ENCODE measurements around the gene TFF3.

DNA sequence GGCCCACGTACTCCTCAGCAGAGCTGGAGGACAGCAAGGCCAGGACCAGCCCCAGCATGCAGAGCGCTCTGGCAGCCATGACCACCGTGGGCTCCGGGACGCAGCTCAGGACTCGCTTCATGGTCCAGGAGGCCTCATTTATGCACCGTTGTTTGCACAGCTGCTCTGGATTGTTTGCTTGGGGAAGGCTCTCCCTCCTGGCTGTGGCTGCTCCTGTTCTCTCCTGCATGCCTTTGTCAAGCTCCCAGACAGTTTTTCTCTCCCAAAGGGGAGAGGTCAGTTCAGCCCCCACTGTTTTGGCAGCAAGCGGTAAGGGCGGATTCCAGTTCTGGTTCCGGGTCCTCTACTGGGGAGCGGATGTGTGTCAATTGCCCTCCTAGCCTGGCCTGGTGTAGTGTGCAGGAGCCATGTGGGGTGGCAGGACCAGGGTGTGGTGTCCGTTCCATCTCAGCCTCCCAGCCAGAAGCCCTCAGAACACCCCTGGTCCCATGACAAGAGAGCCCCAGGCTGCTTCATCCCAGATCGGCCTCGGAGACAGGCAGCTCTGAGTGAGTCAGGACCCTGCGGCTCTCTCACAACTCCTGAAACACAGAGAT lies at the start of gene TFF3:
- TF ChIP-seq, protein P1, sequence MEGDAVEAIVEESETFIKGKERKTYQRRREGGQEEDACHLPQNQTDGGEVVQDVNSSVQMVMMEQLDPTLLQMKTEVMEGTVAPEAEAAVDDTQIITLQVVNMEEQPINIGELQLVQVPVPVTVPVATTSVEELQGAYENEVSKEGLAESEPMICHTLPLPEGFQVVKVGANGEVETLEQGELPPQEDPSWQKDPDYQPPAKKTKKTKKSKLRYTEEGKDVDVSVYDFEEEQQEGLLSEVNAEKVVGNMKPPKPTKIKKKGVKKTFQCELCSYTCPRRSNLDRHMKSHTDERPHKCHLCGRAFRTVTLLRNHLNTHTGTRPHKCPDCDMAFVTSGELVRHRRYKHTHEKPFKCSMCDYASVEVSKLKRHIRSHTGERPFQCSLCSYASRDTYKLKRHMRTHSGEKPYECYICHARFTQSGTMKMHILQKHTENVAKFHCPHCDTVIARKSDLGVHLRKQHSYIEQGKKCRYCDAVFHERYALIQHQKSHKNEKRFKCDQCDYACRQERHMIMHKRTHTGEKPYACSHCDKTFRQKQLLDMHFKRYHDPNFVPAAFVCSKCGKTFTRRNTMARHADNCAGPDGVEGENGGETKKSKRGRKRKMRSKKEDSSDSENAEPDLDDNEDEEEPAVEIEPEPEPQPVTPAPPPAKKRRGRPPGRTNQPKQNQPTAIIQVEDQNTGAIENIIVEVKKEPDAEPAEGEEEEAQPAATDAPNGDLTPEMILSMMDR (IDR thresholded peaks at IDR 0.05; ENCODE audit: poor library complexity) = no peak
- TF ChIP-seq EZH2phosphoT487 (IDR thresholded peaks at IDR 0.05; ENCODE audit: low read depth, severe bottlenecking, unreplicated experiment) = no peak
